GM23338 (cell line): ENCODE data around the gene ACAP1. TPM values are rescaled to one million over a fixed set of nuclear protein-coding genes. Genes with fewer than 3 reads are reported as not detected.

Experiments used
- ATAC-seq: fragments of 200-7000 bp; cut with Tn5 transposase; 3 replicates; pipeline ENCODE4 v1.9.1; 2020
- DNase-seq: peaks from one replicate; pipeline ENCODE4 v3.0.0-alpha.2; 2015; ENCODE audit warnings: low spot score
- H2AFZ ChIP-seq: fragments of 200-600 bp; sonication (generic); 2 replicates; pipeline ENCODE4 v1.8.0; 2016; ENCODE audit warnings: antibody characterized with exemption, mild to moderate bottlenecking, moderate library complexity
- H3F3A ChIP-seq: fragments of 200-600 bp; sonication (generic); replicated peaks from 2 replicates; pipeline ENCODE4 v1.8.0; 2017; ENCODE audit warnings: antibody characterized with exemption, mixed run types, low read depth
- H3K27ac ChIP-seq: fragments of 200-600 bp; sonication (generic); 2 replicates; pipeline ENCODE4 v1.6.1; 2016; ENCODE audit warnings: low read depth
- H3K27me3 ChIP-seq: fragments of 200-600 bp; sonication (generic); 2 replicates; pipeline ENCODE4 v1.8.0; 2016; ENCODE audit warnings: mild to moderate bottlenecking, mixed run types, moderate library complexity; ENCODE audit not compliant: insufficient read depth
- H3K36me3 ChIP-seq: fragments of 200-600 bp; sonication (generic); 2 replicates; pipeline ENCODE4 v1.8.0; 2016; ENCODE audit warnings: mild to moderate bottlenecking; ENCODE audit not compliant: insufficient read depth
- H3K4me1 ChIP-seq: fragments of 200-600 bp; sonication (generic); 2 replicates; pipeline ENCODE4 v1.8.0; 2016; ENCODE audit warnings: mild to moderate bottlenecking, moderate library complexity; ENCODE audit not compliant: insufficient read depth
- H3K4me2 ChIP-seq: fragments of 200-600 bp; sonication (generic); 2 replicates; pipeline ENCODE4 v1.7.1; 2017; ENCODE audit warnings: mixed run types
- H3K4me3 ChIP-seq: fragments of 200-600 bp; sonication (generic); 2 replicates; pipeline ENCODE4 v1.6.1; 2016; ENCODE audit warnings: mixed run types
- H3K79me2 ChIP-seq: fragments of 200-600 bp; sonication (generic); replicated peaks from 2 replicates; pipeline ENCODE4 v1.8.0; 2017; ENCODE audit warnings: mild to moderate bottlenecking; ENCODE audit not compliant: insufficient read depth
- H3K9me2 ChIP-seq: fragments of 200-600 bp; sonication (generic); 2 replicates; pipeline ENCODE4 v1.8.0; 2017; ENCODE audit not compliant: insufficient read depth
- H4K20me1 ChIP-seq: fragments of 200-600 bp; sonication (generic); replicated peaks from 2 replicates; pipeline ENCODE4 v1.8.0; 2017; ENCODE audit warnings: mild to moderate bottlenecking; ENCODE audit not compliant: insufficient read depth
- H3K27ac Mint-ChIP-seq: 2 replicates; pipeline ENCODE4 v1.8.0; 2020; ENCODE audit warnings: inconsistent platforms, mild to moderate bottlenecking, moderate library complexity, mixed read lengths
- H3K27me3 Mint-ChIP-seq: 3 replicates; pipeline ENCODE4 v1.8.0; 2022; ENCODE audit warnings: low read depth, mild to moderate bottlenecking, moderate library complexity, mixed read lengths, inconsistent platforms; ENCODE audit not compliant: insufficient read depth, poor library complexity
- H3K36me3 Mint-ChIP-seq: 3 replicates; pipeline ENCODE4 v1.8.0; 2021; ENCODE audit warnings: low read depth, mild to moderate bottlenecking, inconsistent platforms, moderate library complexity, mixed read lengths
- H3K4me1 Mint-ChIP-seq: 3 replicates; pipeline ENCODE4 v1.8.0; 2020; ENCODE audit warnings: mild to moderate bottlenecking, inconsistent platforms, mixed read lengths
- H3K4me3 Mint-ChIP-seq: 3 replicates; pipeline ENCODE4 v1.8.0; 2021; ENCODE audit warnings: moderate library complexity, mild to moderate bottlenecking, inconsistent platforms, mixed read lengths
- H3K9me3 Mint-ChIP-seq: 3 replicates; pipeline ENCODE4 v1.8.0; 2020; ENCODE audit warnings: moderate library complexity, mild to moderate bottlenecking, inconsistent platforms, mixed read lengths
- CREB1 ChIP-seq: fragments of 250-450 bp; sonication (Bioruptor Pico); IDR thresholded peaks from 2 replicates; pipeline ENCODE4 v1.5.0; 2020; ENCODE audit warnings: low read depth, mild to moderate bottlenecking, moderate library complexity
- EZH2 ChIP-seq: fragments of 200-600 bp; sonication (generic); IDR thresholded peaks from one replicate; pipeline ENCODE4 v1.8.0; 2017; ENCODE audit warnings: antibody characterized with exemption, mild to moderate bottlenecking, low read depth; ENCODE audit not compliant: unreplicated experiment
- EZH2phosphoT487 ChIP-seq: fragments of 200-600 bp; sonication (generic); IDR thresholded peaks from one replicate; pipeline ENCODE4 v1.8.1; 2018; ENCODE audit warnings: antibody characterized with exemption; ENCODE audit not compliant: unreplicated experiment
- JUNB ChIP-seq: IDR thresholded peaks from one replicate; pipeline ENCODE4 v1.6.1; 2016; ENCODE audit warnings: antibody characterized with exemption; ENCODE audit not compliant: unreplicated experiment
- NANOG ChIP-seq: IDR thresholded peaks from 2 replicates; pipeline ENCODE4 v1.6.1; 2016; ENCODE audit warnings: antibody characterized with exemption, borderline replicate concordance
- POLR2AphosphoS5 ChIP-seq: IDR thresholded peaks from 2 replicates; pipeline ENCODE4 v1.6.1; 2016; ENCODE audit warnings: antibody characterized with exemption, low read depth
- STAT1 ChIP-seq: IDR thresholded peaks from one replicate; pipeline ENCODE4 v1.6.1; 2016; ENCODE audit warnings: antibody characterized with exemption; ENCODE audit not compliant: unreplicated experiment
- ZNF114 ChIP-seq: fragments of 250-450 bp; sonication (Bioruptor Pico); IDR thresholded peaks from 2 replicates; pipeline ENCODE4 v1.5.0; 2020; ENCODE audit warnings: mild to moderate bottlenecking, moderate library complexity
- ZNF331 ChIP-seq: fragments of 250-450 bp; sonication (Bioruptor Pico); IDR thresholded peaks from 2 replicates; pipeline ENCODE4 v1.5.0; 2020; ENCODE audit warnings: low read depth, mild to moderate bottlenecking, moderate library complexity
- polyA plus RNA-seq: library from polyadenylated mRNA; unstranded; fragments of >200 nt; fragmentation: Nextera tagmentation; extraction: Ambion mirVana; gene quantifications from 2 replicates; pipeline ENCODE4 v1.2.1, GENCODE V29; 2016
- total RNA-seq: library from RNA; depleted of rRNA; stranded (reverse); fragments of >200 nt; shearing (Covaris generic); gene quantifications from 2 replicates; pipeline ENCODE4 v1.2.3, GENCODE V29; 2014
- TF ChIP-seq, protein P1 (sequence below): fragments of 250-450 bp; sonication (Bioruptor Pico); IDR thresholded peaks from 2 replicates; pipeline ENCODE4 v1.5.0; 2020; ENCODE audit warnings: mild to moderate bottlenecking, moderate library complexity
- TF ChIP-seq, protein P2 (sequence below): IDR thresholded peaks from one replicate; pipeline ENCODE4 v1.6.1; 2018; ENCODE audit warnings: antibody characterized with exemption; ENCODE audit not compliant: unreplicated experiment
- TF ChIP-seq, protein P3 (sequence below): IDR thresholded peaks from 2 replicates; pipeline ENCODE4 v1.6.1; 2016; ENCODE audit warnings: antibody characterized with exemption
- TF ChIP-seq, protein P4 (sequence below), 2 experiments: fragments of 200-600 bp in 1 of 2; sonication (generic) in 1 of 2; conservative IDR thresholded peaks; 2 replicates each; pipeline versions ENCODE4 v1.5.1 to v1.6.1; 2016 to 2017; ENCODE audit warnings: antibody characterized with exemption in 2 of 2, low read depth in 2 of 2, mild to moderate bottlenecking in 2 of 2, moderate library complexity in 1 of 2

ACAP1 gene
- total and polyA plus RNA-seq, 2 experiments from 2014 or later = 30.7 to 40.1 TPM

DNA sequence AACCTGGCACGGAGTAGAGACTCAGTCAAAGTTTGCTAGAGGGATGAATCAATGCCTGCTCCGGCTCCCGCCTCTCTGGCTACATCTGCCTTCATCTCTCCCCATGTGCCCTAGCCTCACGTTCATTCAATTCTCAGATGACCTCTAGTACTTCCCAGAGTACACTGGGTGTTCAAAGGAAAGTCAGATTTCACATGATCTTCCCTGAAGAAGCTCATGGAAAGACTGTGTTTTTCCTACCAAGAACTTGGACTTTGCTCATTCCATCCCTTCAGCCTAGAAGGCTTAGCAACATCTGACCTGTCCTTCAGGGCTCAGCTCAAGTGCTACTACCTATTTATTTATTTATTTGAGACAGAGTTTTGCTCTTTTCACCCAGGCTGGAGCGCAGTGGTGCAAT lies 33.5 kb downstream of the ACAP1 start:
- no peaks in the 10 kb centered on the region for H3K79me2 ChIP-seq
- Mint-ChIP-seq H3K36me3 (no peaks in the 10 kb centered on the region), H3K27ac (no peak overlapping the region), H3K4me3 (no peak overlapping the region), H3K4me1 (peaks cover 26% of the 10 kb centered on the region), H3K27me3 (peaks cover 9% of the 10 kb centered on the region), H3K9me3 (no peaks in the 10 kb centered on the region)
- H2AFZ ChIP-seq = no peak overlapping the region; the same call in 1 of the 2 replicates
- H3K4me1 ChIP-seq = peaks cover 28% of the 10 kb centered on the region
- H3K27me3 ChIP-seq = no peaks in the 10 kb centered on the region
- no peaks in the 10 kb centered on the region for H3K36me3 ChIP-seq
- H3K9me2 ChIP-seq = no peaks in the 10 kb centered on the region
- DNase-seq (no peak), ATAC-seq (no peak)
- 0 out of 2 replicates have a peak, but pooled peaks cover 5% of the 10 kb centered on the region for H3F3A ChIP-seq
- H3K4me3 ChIP-seq = no peak overlapping the region
- no peaks in the 10 kb centered on the region for H4K20me1 ChIP-seq
- H3K27ac ChIP-seq = no peak overlapping the region
- no peak overlapping the region for H3K4me2 ChIP-seq
- TF ChIP-seq STAT1 = no peak
- TF ChIP-seq EZH2phosphoT487 = no peak
- TF ChIP-seq JUNB = no peak
- TF ChIP-seq, protein P1, sequence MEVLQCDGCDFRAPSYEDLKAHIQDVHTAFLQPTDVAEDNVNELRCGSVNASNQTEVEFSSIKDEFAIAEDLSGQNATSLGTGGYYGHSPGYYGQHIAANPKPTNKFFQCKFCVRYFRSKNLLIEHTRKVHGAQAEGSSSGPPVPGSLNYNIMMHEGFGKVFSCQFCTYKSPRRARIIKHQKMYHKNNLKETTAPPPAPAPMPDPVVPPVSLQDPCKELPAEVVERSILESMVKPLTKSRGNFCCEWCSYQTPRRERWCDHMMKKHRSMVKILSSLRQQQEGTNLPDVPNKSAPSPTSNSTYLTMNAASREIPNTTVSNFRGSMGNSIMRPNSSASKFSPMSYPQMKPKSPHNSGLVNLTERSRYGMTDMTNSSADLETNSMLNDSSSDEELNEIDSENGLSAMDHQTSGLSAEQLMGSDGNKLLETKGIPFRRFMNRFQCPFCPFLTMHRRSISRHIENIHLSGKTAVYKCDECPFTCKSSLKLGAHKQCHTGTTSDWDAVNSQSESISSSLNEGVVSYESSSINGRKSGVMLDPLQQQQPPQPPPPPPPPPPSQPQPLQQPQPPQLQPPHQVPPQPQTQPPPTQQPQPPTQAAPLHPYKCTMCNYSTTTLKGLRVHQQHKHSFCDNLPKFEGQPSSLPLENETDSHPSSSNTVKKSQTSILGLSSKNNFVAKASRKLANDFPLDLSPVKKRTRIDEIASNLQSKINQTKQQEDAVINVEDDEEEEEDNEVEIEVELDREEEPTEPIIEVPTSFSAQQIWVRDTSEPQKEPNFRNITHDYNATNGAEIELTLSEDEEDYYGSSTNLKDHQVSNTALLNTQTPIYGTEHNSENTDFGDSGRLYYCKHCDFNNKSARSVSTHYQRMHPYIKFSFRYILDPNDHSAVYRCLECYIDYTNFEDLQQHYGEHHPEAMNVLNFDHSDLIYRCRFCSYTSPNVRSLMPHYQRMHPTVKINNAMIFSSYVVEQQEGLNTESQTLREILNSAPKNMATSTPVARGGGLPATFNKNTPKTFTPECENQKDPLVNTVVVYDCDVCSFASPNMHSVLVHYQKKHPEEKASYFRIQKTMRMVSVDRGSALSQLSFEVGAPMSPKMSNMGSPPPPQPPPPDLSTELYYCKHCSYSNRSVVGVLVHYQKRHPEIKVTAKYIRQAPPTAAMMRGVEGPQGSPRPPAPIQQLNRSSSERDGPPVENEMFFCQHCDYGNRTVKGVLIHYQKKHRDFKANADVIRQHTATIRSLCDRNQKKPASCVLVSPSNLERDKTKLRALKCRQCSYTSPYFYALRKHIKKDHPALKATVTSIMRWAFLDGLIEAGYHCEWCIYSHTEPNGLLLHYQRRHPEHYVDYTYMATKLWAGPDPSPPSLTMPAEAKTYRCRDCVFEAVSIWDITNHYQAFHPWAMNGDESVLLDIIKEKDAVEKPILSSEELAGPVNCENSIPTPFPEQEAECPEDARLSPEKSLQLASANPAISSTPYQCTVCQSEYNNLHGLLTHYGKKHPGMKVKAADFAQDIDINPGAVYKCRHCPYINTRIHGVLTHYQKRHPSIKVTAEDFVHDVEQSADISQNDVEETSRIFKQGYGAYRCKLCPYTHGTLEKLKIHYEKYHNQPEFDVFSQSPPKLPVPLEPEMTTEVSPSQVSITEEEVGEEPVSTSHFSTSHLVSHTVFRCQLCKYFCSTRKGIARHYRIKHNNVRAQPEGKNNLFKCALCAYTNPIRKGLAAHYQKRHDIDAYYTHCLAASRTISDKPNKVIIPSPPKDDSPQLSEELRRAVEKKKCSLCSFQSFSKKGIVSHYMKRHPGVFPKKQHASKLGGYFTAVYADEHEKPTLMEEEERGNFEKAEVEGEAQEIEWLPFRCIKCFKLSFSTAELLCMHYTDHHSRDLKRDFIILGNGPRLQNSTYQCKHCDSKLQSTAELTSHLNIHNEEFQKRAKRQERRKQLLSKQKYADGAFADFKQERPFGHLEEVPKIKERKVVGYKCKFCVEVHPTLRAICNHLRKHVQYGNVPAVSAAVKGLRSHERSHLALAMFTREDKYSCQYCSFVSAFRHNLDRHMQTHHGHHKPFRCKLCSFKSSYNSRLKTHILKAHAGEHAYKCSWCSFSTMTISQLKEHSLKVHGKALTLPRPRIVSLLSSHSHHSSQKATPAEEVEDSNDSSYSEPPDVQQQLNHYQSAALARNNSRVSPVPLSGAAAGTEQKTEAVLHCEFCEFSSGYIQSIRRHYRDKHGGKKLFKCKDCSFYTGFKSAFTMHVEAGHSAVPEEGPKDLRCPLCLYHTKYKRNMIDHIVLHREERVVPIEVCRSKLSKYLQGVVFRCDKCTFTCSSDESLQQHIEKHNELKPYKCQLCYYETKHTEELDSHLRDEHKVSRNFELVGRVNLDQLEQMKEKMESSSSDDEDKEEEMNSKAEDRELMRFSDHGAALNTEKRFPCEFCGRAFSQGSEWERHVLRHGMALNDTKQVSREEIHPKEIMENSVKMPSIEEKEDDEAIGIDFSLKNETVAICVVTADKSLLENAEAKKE (CRISPR knock-in tag) = no peak
- no peak for TF ChIP-seq CREB1
- no peak for TF ChIP-seq ZNF114 (CRISPR knock-in tag)
- no peak for TF ChIP-seq POLR2AphosphoS5
- TF ChIP-seq NANOG = no peak
- no peak for TF ChIP-seq ZNF331
- TF ChIP-seq, protein P2, sequence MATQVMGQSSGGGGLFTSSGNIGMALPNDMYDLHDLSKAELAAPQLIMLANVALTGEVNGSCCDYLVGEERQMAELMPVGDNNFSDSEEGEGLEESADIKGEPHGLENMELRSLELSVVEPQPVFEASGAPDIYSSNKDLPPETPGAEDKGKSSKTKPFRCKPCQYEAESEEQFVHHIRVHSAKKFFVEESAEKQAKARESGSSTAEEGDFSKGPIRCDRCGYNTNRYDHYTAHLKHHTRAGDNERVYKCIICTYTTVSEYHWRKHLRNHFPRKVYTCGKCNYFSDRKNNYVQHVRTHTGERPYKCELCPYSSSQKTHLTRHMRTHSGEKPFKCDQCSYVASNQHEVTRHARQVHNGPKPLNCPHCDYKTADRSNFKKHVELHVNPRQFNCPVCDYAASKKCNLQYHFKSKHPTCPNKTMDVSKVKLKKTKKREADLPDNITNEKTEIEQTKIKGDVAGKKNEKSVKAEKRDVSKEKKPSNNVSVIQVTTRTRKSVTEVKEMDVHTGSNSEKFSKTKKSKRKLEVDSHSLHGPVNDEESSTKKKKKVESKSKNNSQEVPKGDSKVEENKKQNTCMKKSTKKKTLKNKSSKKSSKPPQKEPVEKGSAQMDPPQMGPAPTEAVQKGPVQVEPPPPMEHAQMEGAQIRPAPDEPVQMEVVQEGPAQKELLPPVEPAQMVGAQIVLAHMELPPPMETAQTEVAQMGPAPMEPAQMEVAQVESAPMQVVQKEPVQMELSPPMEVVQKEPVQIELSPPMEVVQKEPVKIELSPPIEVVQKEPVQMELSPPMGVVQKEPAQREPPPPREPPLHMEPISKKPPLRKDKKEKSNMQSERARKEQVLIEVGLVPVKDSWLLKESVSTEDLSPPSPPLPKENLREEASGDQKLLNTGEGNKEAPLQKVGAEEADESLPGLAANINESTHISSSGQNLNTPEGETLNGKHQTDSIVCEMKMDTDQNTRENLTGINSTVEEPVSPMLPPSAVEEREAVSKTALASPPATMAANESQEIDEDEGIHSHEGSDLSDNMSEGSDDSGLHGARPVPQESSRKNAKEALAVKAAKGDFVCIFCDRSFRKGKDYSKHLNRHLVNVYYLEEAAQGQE = no peak
- TF ChIP-seq EZH2 = no peak
- TF ChIP-seq, protein P3, sequence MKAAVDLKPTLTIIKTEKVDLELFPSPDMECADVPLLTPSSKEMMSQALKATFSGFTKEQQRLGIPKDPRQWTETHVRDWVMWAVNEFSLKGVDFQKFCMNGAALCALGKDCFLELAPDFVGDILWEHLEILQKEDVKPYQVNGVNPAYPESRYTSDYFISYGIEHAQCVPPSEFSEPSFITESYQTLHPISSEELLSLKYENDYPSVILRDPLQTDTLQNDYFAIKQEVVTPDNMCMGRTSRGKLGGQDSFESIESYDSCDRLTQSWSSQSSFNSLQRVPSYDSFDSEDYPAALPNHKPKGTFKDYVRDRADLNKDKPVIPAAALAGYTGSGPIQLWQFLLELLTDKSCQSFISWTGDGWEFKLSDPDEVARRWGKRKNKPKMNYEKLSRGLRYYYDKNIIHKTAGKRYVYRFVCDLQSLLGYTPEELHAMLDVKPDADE = no peak
- TF ChIP-seq, protein P4, sequence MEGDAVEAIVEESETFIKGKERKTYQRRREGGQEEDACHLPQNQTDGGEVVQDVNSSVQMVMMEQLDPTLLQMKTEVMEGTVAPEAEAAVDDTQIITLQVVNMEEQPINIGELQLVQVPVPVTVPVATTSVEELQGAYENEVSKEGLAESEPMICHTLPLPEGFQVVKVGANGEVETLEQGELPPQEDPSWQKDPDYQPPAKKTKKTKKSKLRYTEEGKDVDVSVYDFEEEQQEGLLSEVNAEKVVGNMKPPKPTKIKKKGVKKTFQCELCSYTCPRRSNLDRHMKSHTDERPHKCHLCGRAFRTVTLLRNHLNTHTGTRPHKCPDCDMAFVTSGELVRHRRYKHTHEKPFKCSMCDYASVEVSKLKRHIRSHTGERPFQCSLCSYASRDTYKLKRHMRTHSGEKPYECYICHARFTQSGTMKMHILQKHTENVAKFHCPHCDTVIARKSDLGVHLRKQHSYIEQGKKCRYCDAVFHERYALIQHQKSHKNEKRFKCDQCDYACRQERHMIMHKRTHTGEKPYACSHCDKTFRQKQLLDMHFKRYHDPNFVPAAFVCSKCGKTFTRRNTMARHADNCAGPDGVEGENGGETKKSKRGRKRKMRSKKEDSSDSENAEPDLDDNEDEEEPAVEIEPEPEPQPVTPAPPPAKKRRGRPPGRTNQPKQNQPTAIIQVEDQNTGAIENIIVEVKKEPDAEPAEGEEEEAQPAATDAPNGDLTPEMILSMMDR (conservative IDR thresholded peaks at IDR 0.05; ENCODE audit: low read depth in 2 of 2) = no peak
